ENCODE measurements around the gene WDR70. TPM values are rescaled to one million over a fixed set of nuclear protein-coding genes. Genes with fewer than 3 reads are reported as not detected.

Gene WDR70
- total and polyA plus RNA-seq, 4 donors, result 11.0 to 57.8 (median 26.2) TPM

GRCh38 chr5:37417347-37417746 is 38.2 kb downstream of the WDR70 start:
- no peak overlapping the region for H3K27ac ChIP-seq (ENCODE audit: low read depth in 1 of 2, low read length in 1 of 2)
- TF ChIP-seq CTCF (IDR thresholded peaks at IDR 0.05; ENCODE audit: control extremely low read depth, extremely low read depth), result no peak
- H3K4me1 ChIP-seq (ENCODE audit: control insufficient read depth in 5 of 5, insufficient read depth in 5 of 5, low read length in 5 of 5), result no peaks in the 10 kb centered on the region
- no peak for ATAC-seq (ENCODE audit: insufficient read depth, low FRiP score)
- no peaks in the 10 kb centered on the region for H3K27me3 ChIP-seq (ENCODE audit: control insufficient read depth in 3 of 3, insufficient read depth in 3 of 3, low read length in 2 of 3)
- WGBS, 2 donors, result 91 to 96% methylated on average over 9 of the region's 9 CpGs
- H3K4me3 ChIP-seq, result no peak overlapping the region
- H3K9ac ChIP-seq (ENCODE audit: insufficient read depth in 1 of 2, low read length in 2 of 2), result no peak overlapping the region
- no peak for DNase-seq
- H3K9me3 ChIP-seq (ENCODE audit: control insufficient read depth in 4 of 4, insufficient read depth in 3 of 4, low read length in 3 of 4), result no peaks in the 10 kb centered on the region
- H3K36me3 ChIP-seq (ENCODE audit: control insufficient read depth in 4 of 4, insufficient read depth in 4 of 4, low read length in 4 of 4), result peaks cover 3 to 14% (median 5%) of the 10 kb centered on the region in 4 donors

GRCh38 chr5:37424441-37424840 is 45.3 kb downstream of the WDR70 start:
- DNase-seq, result no peak
- TF ChIP-seq CTCF (IDR thresholded peaks at IDR 0.05; ENCODE audit: control extremely low read depth, extremely low read depth), result no peak
- H3K27ac ChIP-seq (ENCODE audit: low read depth in 1 of 2, low read length in 1 of 2), result no peak overlapping the region
- 92 to 93% methylated on average over 8 of the region's 8 CpGs for WGBS, 2 donors
- no peak for ATAC-seq (ENCODE audit: insufficient read depth, low FRiP score)
- H3K4me3 ChIP-seq, result no peak overlapping the region
- no peaks in the 10 kb centered on the region for H3K27me3 ChIP-seq (ENCODE audit: control insufficient read depth in 3 of 3, insufficient read depth in 3 of 3, low read length in 2 of 3)
- H3K36me3 ChIP-seq (ENCODE audit: control insufficient read depth in 4 of 4, insufficient read depth in 4 of 4, low read length in 4 of 4), result peaks cover 0 to 16% (median 6%) of the 10 kb centered on the region in 4 donors
- H3K9me3 ChIP-seq (ENCODE audit: control insufficient read depth in 4 of 4, insufficient read depth in 3 of 4, low read length in 3 of 4), result no peaks in the 10 kb centered on the region
- H3K4me1 ChIP-seq (ENCODE audit: control insufficient read depth in 5 of 5, insufficient read depth in 5 of 5, low read length in 5 of 5), result no peaks in the 10 kb centered on the region
- no peak overlapping the region for H3K9ac ChIP-seq (ENCODE audit: insufficient read depth in 1 of 2, low read length in 2 of 2)

GRCh38 chr5:37428044-37428443 is 48.9 kb downstream of the WDR70 start:
- Histone ChIP-seq H3K9ac (ENCODE audit: insufficient read depth in 1 of 2, low read length in 2 of 2) (no peak overlapping the region), H3K36me3 (ENCODE audit: control insufficient read depth in 4 of 4, insufficient read depth in 4 of 4, low read length in 4 of 4) (peaks cover 0 to 7% (median 6%) of the 10 kb centered on the region in 4 donors), H3K4me3 (no peak overlapping the region), H3K27ac (ENCODE audit: low read depth in 1 of 2, low read length in 1 of 2) (no peak overlapping the region), H3K9me3 (ENCODE audit: control insufficient read depth in 4 of 4, insufficient read depth in 3 of 4, low read length in 3 of 4) (no peaks in the 10 kb centered on the region), H3K27me3 (ENCODE audit: control insufficient read depth in 3 of 3, insufficient read depth in 3 of 3, low read length in 2 of 3) (no peaks in the 10 kb centered on the region), H3K4me1 (ENCODE audit: control insufficient read depth in 5 of 5, insufficient read depth in 5 of 5, low read length in 5 of 5) (no peaks in the 10 kb centered on the region)
- no peak for TF ChIP-seq CTCF (IDR thresholded peaks at IDR 0.05; ENCODE audit: control extremely low read depth, extremely low read depth)
- ATAC-seq (ENCODE audit: insufficient read depth, low FRiP score), result no peak
- no peak for DNase-seq
- 90 to 95% methylated on average over 1 of the region's 1 CpG for WGBS, 2 donors

GRCh38 chr5:37435261-37435660 is 56.1 kb downstream of the WDR70 start:
- Histone ChIP-seq H3K9ac (ENCODE audit: insufficient read depth in 1 of 2, low read length in 2 of 2) (no peak overlapping the region), H3K27me3 (ENCODE audit: control insufficient read depth in 3 of 3, insufficient read depth in 3 of 3, low read length in 2 of 3) (no peaks in the 10 kb centered on the region), H3K4me1 (ENCODE audit: control insufficient read depth in 5 of 5, insufficient read depth in 5 of 5, low read length in 5 of 5) (no peaks in the 10 kb centered on the region), H3K4me3 (no peak overlapping the region), H3K36me3 (ENCODE audit: control insufficient read depth in 4 of 4, insufficient read depth in 4 of 4, low read length in 4 of 4) (peaks cover 0 to 3% (median 0%) of the 10 kb centered on the region in 4 donors), H3K9me3 (ENCODE audit: control insufficient read depth in 4 of 4, insufficient read depth in 3 of 4, low read length in 3 of 4) (no peaks in the 10 kb centered on the region), H3K27ac (ENCODE audit: low read depth in 1 of 2, low read length in 1 of 2) (no peak overlapping the region)
- TF ChIP-seq CTCF (IDR thresholded peaks at IDR 0.05; ENCODE audit: control extremely low read depth, extremely low read depth), result no peak
- DNase-seq (no peak), ATAC-seq (ENCODE audit: insufficient read depth, low FRiP score) (no peak)

Data from lung (tissue), 12 donors.